Activated T-cell treated with anti-CD3 and anti-CD28 coated beads, Interleukin-2, amount 50 U/mL, for 1 hour (primary cell): ENCODE measurements around the gene UBL4A.
A peak's percentile ranks its signal among the peaks of the same experiment; 100 is the strongest.

Source experiments
- DNase-seq: peaks from one replicate; pipeline ENCODE4 v3.0.0-alpha.2; 2020

UBL4A gene

GRCh38 chrX:154481911-154482601, 4.4 kb downstream of the UBL4A start:
- DNase-seq, result no peak

- DNase-seq, result no peak
These were observed 5.2 kb downstream of the UBL4A start for GRCh38 chrX:154481195-154481594.

GRCh38 chrX:154478728-154479622, 7.4 kb downstream of the UBL4A start, which contains the start of gene LAGE3:
TSS of gene LAGE3 (minus strand) at chrX:154479281. CDS start at chrX:154478915, 366 bp downstream.
- DNase-seq, result peak; percentile 96

GRCh38 chrX:154477891-154478477, 8.4 kb downstream of the UBL4A start:
- no peak for DNase-seq

GRCh38 chrX:154476821-154477220, 9.6 kb downstream of the UBL4A start:
- DNase-seq, result no peak

GRCh38 chrX:154473683-154474082, 12.7 kb downstream of the UBL4A start:
- DNase-seq, result no peak

GRCh38 chrX:154472685-154473632, 13.5 kb downstream of the UBL4A start:
- no peak for DNase-seq

GRCh38 chrX:154471839-154472684, 14.4 kb downstream of the UBL4A start:
- no peak for DNase-seq

GRCh38 chrX:154470914-154471568, 15.4 kb downstream of the UBL4A start:
- no peak for DNase-seq

GRCh38 chrX:154470434-154470833, 16.0 kb downstream of the UBL4A start:
- no peak for DNase-seq

GRCh38 chrX:154469880-154470279, 16.5 kb downstream of the UBL4A start:
- DNase-seq, result no peak

- DNase-seq, result no peak
These were observed 17.3 kb downstream of the UBL4A start for GRCh38 chrX:154469114-154469513.

- DNase-seq, result no peak
These were observed 18.2 kb downstream of the UBL4A start for GRCh38 chrX:154468217-154468616.

- DNase-seq, result no peak
These were observed 18.9 kb downstream of the UBL4A start for GRCh38 chrX:154467556-154467955.

GRCh38 chrX:154466907-154467306, 19.5 kb downstream of the UBL4A start:
- DNase-seq, result no peak

- DNase-seq, result no peak
These were observed 20.4 kb downstream of the UBL4A start for GRCh38 chrX:154466036-154466435.

- no peak for DNase-seq
These were observed 20.8 kb downstream of the UBL4A start for GRCh38 chrX:154465601-154466000.

- no peak for DNase-seq
These were observed 21.5 kb downstream of the UBL4A start for GRCh38 chrX:154464806-154465365.

- DNase-seq, result no peak
These were observed 22.7 kb downstream of the UBL4A start for GRCh38 chrX:154463611-154464220.

GRCh38 chrX:154462396-154462795, 24.0 kb downstream of the UBL4A start:
- DNase-seq, result no peak
